ENCODE data around the gene POLR2A. TPM values are rescaled to one million over a fixed set of nuclear protein-coding genes. Genes with fewer than 3 reads are reported as not detected.

Gene POLR2A
- total RNA-seq, 1 donor from 2014 or later = 148 TPM

- Mint-ChIP-seq H3K4me1 (ENCODE audit: unreplicated experiment) (peaks cover 23% of the 10 kb centered on the region), H3K9me3 (ENCODE audit: unreplicated experiment) (no peaks in the 10 kb centered on the region), H3K27ac (ENCODE audit: unreplicated experiment) (peak within 1 kb of the TSS; percentile 44), H3K36me3 (ENCODE audit: unreplicated experiment) (no peaks in the 10 kb centered on the region), H3K4me3 (ENCODE audit: unreplicated experiment) (peak within 1 kb of the TSS; percentile 68), H3K27me3 (ENCODE audit: unreplicated experiment) (peaks cover 40% of the 10 kb centered on the region)
- TF ChIP-seq, protein P1, sequence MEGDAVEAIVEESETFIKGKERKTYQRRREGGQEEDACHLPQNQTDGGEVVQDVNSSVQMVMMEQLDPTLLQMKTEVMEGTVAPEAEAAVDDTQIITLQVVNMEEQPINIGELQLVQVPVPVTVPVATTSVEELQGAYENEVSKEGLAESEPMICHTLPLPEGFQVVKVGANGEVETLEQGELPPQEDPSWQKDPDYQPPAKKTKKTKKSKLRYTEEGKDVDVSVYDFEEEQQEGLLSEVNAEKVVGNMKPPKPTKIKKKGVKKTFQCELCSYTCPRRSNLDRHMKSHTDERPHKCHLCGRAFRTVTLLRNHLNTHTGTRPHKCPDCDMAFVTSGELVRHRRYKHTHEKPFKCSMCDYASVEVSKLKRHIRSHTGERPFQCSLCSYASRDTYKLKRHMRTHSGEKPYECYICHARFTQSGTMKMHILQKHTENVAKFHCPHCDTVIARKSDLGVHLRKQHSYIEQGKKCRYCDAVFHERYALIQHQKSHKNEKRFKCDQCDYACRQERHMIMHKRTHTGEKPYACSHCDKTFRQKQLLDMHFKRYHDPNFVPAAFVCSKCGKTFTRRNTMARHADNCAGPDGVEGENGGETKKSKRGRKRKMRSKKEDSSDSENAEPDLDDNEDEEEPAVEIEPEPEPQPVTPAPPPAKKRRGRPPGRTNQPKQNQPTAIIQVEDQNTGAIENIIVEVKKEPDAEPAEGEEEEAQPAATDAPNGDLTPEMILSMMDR (IDR thresholded peaks at IDR 0.05) = no peak
- no peak for DNase-seq (ENCODE audit: extremely low spot score, unreplicated experiment)
These were observed 39.2 kb upstream of the POLR2A start, which contains the start of gene CHRNB1 for GRCh38 chr17:7444682-7445618. Gene CHRNB1 (plus strand): TSS chr17:7445061. CDS start chr17:7445128, 67 bp downstream.

- Mint-ChIP-seq H3K27me3 (ENCODE audit: unreplicated experiment) (peaks cover 34% of the 10 kb centered on the region), H3K36me3 (ENCODE audit: unreplicated experiment) (no peaks in the 10 kb centered on the region), H3K4me1 (ENCODE audit: unreplicated experiment) (peaks cover 17% of the 10 kb centered on the region), H3K27ac (ENCODE audit: unreplicated experiment) (peak overlapping the region; percentile 44), H3K4me3 (ENCODE audit: unreplicated experiment) (peak overlapping the region; percentile 68), H3K9me3 (ENCODE audit: unreplicated experiment) (no peaks in the 10 kb centered on the region)
- TF ChIP-seq, protein P1 (IDR thresholded peaks at IDR 0.05) = no peak
- no peak for DNase-seq (ENCODE audit: extremely low spot score, unreplicated experiment)
These were observed 38.6 kb upstream of the POLR2A start for GRCh38 chr17:7445619-7445968.

DNA sequence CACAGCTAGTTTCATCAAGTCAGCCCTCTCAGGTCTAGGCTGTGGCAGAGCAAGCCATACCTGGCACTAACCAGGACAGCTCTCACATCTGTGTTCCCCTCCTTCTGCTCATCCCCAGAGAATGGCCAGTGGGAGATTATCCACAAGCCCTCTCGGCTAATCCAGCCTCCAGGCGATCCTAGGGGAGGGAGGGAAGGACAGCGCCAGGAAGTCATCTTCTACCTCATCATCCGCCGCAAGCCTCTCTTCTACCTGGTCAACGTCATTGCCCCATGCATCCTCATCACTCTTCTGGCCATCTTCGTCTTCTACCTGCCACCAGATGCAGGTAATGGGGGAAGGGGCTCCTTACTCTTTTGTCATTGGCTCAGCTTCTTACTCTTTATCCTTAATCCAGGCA lies 35.7 kb upstream of the POLR2A start:
- TF ChIP-seq, protein P1 (IDR thresholded peaks at IDR 0.05) = no peak
- Mint-ChIP-seq H3K4me3 (ENCODE audit: unreplicated experiment) (no peak overlapping the region), H3K27me3 (ENCODE audit: unreplicated experiment) (peaks cover 23% of the 10 kb centered on the region), H3K9me3 (ENCODE audit: unreplicated experiment) (no peaks in the 10 kb centered on the region), H3K27ac (ENCODE audit: unreplicated experiment) (no peak overlapping the region), H3K4me1 (ENCODE audit: unreplicated experiment) (peaks cover 14% of the 10 kb centered on the region), H3K36me3 (ENCODE audit: unreplicated experiment) (no peaks in the 10 kb centered on the region)
- no peak for DNase-seq (ENCODE audit: extremely low spot score, unreplicated experiment)

DNA sequence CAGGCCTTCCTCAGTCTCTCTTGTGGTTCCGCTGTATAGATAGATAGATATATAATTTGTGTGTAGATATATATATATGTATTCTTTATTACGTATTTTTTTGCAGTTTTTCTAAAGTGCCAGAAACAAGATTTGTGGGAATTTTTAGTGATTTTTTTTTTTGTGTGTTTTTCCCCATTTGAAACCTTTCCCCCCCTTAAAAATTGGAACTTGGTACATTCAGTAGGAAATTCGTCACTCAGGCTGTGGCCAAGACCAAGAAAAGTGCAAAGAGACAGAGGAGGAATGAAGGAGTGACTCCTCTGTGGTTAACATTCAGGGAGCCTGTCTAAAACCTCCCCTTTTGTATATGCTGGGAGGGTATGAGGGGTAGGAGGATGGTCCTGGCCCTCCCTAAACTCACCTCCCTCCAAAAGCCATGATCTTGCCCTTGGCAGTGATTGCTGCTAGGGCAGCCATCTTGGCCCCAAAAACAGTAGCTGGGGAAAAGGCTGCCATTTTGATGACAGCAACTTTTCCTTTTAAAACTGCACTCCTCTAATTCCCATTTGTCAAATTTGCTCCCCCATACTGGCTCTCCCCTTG lies 24.1 kb upstream of the POLR2A start:
- H3K27me3 Mint-ChIP-seq (ENCODE audit: unreplicated experiment) = no peaks in the 10 kb centered on the region
- TF ChIP-seq, protein P1 (IDR thresholded peaks at IDR 0.05) = no peak
- no peak overlapping the region for H3K4me3 Mint-ChIP-seq (ENCODE audit: unreplicated experiment)
- no peaks in the 10 kb centered on the region for H3K9me3 Mint-ChIP-seq (ENCODE audit: unreplicated experiment)
- peaks cover 15% of the 10 kb centered on the region for H3K4me1 Mint-ChIP-seq (ENCODE audit: unreplicated experiment)
- H3K27ac Mint-ChIP-seq (ENCODE audit: unreplicated experiment) = no peak overlapping the region
- H3K36me3 Mint-ChIP-seq (ENCODE audit: unreplicated experiment) = peaks cover 10% of the 10 kb centered on the region
- DNase-seq (ENCODE audit: extremely low spot score, unreplicated experiment) = no peak
